ENCODE data around the gene PLCB4.

PLCB4 gene

GRCh38 chr20:9223296-9223695 lies 154.4 kb downstream of the PLCB4 start:
- no peak for DNase-seq (ENCODE audit: low read depth)

GRCh38 chr20:9225879-9226278 lies 157.0 kb downstream of the PLCB4 start:
- no peak for DNase-seq (ENCODE audit: low read depth)

- no peak for DNase-seq (ENCODE audit: low read depth)
Measured at GRCh38 chr20:9227896-9228615, 159.2 kb downstream of the PLCB4 start.

DNA sequence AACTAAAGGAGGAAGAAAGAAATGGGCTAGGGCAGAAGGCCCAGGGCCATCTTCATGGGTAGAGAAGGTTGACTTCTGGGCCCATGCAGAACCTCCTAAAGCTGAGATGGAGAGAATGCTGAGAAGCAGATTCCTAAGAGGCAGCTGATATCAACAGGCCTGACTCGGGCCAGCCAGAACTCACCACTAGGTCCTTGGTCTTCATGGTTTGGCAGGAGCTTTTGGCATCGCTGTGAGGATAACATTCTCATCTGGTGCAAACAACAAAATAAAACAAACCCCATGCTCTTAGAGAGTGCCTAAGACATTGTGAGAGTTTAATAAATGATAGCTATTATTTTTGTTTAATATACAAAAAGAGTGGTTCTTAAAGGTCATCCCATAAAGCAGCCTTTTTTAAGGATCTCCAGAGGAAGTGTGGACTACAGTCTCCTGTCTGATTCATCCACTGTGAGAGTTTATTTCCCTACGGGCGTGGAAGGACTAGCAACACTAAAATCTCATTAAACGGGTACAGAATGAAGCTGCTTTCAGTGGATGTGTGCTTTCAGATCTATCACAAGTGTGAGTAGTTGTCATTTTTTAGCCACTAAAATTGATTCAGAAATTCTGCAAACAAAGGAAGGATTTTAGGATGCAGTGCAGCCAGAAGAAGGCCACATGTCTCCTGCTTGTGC lies 160.0 kb downstream of the PLCB4 start:
- no peak for DNase-seq (ENCODE audit: low read depth)

- no peak for DNase-seq (ENCODE audit: low read depth)
Measured at GRCh38 chr20:9230406-9230805, 161.5 kb downstream of the PLCB4 start.

GRCh38 chr20:9233804-9234203 lies 164.9 kb downstream of the PLCB4 start:
- no peak for DNase-seq (ENCODE audit: low read depth)

- no peak for DNase-seq (ENCODE audit: low read depth)
Measured at GRCh38 chr20:9235518-9235917, 166.6 kb downstream of the PLCB4 start.

- no peak for DNase-seq (ENCODE audit: low read depth)
Measured at GRCh38 chr20:9236458-9236857, 167.6 kb downstream of the PLCB4 start.

DNA sequence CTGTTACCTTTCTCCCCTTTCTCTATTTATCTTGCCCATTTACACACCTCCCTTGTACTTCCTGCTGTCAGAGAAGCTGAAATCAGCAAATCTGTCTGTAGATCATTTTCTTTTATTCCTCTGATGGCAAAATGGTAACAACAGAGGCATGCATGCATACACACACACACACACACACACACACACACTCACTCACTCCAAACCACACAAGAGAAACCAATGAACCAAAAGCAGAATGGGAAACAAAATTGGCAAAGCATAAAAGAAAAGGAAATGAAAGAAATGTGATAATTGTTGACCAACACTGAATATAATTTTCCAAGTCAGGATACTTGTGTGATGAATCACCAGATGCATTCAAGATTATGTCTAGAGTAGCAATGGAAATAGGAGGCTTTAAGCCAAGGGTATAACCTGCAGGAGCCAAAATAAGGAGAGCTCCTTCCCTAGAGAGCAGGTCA lies 172.4 kb downstream of the PLCB4 start:
- DNase-seq (ENCODE audit: low read depth): no peak

- no peak for DNase-seq (ENCODE audit: low read depth)
Measured at GRCh38 chr20:9241721-9242427, 173.0 kb downstream of the PLCB4 start.

- no peak for DNase-seq (ENCODE audit: low read depth)
Measured at GRCh38 chr20:9243986-9244385, 175.1 kb downstream of the PLCB4 start.

- DNase-seq (ENCODE audit: low read depth): no peak
Measured at GRCh38 chr20:9244811-9245210, 175.9 kb downstream of the PLCB4 start.

DNA sequence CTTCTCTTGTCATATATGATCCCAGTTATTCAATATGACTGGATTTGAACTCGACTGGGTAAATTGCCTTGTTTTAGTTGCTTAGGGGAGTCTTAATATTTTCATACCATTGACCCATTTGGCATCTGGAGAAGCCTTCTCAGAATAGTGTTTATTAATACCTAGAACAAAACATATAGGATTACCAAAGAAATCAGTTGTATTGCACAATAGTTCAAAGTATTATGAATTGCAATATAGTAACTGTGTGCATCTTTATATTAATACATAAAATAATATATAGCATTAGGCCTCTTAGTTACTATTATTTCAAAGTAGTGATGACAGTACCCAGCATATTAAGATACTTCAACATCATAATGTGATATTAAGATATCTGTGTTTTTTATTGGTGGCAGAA lies 177.8 kb downstream of the PLCB4 start:
- no peak for DNase-seq (ENCODE audit: low read depth)

- DNase-seq (ENCODE audit: low read depth): no peak
Measured at GRCh38 chr20:9250511-9250910, 181.6 kb downstream of the PLCB4 start.

- DNase-seq (ENCODE audit: low read depth): no peak
Measured at GRCh38 chr20:9253006-9253539, 184.2 kb downstream of the PLCB4 start.

GRCh38 chr20:9255171-9255570 lies 186.3 kb downstream of the PLCB4 start:
- DNase-seq (ENCODE audit: low read depth): no peak

GRCh38 chr20:9256393-9256792 lies 187.5 kb downstream of the PLCB4 start:
- no peak for DNase-seq (ENCODE audit: low read depth)

GRCh38 chr20:9258901-9259300 lies 190.0 kb downstream of the PLCB4 start:
- no peak for DNase-seq (ENCODE audit: low read depth)

- no peak for DNase-seq (ENCODE audit: low read depth)
Measured at GRCh38 chr20:9260027-9260426, 191.1 kb downstream of the PLCB4 start.

- no peak for DNase-seq (ENCODE audit: low read depth)
Measured at GRCh38 chr20:9261781-9262180, 192.9 kb downstream of the PLCB4 start.

DNA sequence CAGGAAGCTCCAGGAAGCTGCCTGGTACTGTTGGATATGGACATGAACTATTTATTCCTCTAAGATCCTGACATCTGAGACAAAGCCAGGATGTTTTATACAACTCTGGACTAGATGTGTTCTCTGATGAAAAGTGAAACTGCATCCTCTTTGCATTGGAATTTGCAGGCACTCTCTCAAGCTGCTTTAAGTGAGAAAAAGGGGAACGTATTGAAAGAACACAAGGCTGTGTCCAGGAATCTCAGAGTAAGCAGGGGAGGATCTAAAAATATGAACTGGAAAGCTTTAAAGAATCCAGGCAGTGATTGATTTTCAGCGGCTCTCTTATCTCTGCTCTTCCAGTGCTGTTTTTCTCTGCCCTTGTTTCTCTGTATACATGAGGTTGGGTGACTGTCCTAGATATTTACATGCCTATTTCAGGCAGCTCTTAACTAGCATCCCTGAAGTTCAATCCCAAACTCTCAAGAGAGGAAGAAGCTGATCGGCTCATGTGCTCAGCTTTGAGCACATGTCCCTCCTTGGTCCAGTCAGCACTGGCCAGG lies 193.8 kb downstream of the PLCB4 start:
- DNase-seq (ENCODE audit: low read depth): no peak

DNA sequence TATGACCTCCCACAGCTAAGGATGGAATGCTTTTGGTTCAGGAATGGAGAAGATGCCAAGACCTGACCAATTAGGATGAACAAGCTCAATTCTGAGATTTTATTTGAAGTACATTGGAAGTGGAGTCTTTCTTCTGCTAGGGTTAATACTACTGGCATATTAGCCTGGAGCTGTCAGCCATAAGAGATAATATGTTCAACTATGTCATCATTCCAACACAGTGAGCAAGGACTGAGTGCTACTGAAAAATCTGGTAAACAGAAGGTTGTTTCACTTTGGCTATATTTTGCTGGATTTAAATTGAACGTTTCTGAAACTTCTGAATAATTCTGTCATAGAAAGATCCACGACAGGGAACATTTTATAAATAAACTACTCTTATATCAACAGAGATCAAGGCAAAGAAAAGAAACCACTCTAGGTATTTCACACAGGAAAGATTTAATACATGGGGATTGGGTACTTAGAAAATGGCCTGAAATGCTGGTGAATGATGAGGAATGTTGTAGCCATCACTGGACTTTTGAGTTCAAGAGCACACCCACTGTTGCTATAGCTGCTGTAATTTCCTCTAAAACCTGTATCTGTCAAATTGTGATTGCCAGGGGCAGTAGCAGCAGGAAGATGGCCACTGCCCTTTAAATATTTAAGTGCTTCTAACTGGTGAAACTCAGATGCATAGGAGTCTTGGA lies 200.5 kb downstream of the PLCB4 start:
- DNase-seq (ENCODE audit: low read depth): no peak
